MM.1S (cell line): ENCODE results near the gene UGCG.

Source experiments
- EZH2 ChIP-seq: fragments of 300-600 bp; sonication (generic); optimal IDR thresholded peaks from 2 replicates; pipeline ENCODE3; 2017; ENCODE audit warnings: low read depth, mild to moderate bottlenecking, antibody characterized with exemption, low read length, mixed read lengths
- EZH2phosphoT487 ChIP-seq: fragments of 300-600 bp; sonication (generic); IDR thresholded peaks from 2 replicates; pipeline ENCODE4 v1.6.1; 2018; ENCODE audit warnings: antibody characterized with exemption, low read length
- TF ChIP-seq, protein P1 (sequence below): fragments of 300-600 bp; sonication (generic); IDR thresholded peaks from 2 replicates; pipeline ENCODE4 v1.5.1; 2016; ENCODE audit warnings: antibody characterized with exemption, low read length, mixed read lengths

DNA sequence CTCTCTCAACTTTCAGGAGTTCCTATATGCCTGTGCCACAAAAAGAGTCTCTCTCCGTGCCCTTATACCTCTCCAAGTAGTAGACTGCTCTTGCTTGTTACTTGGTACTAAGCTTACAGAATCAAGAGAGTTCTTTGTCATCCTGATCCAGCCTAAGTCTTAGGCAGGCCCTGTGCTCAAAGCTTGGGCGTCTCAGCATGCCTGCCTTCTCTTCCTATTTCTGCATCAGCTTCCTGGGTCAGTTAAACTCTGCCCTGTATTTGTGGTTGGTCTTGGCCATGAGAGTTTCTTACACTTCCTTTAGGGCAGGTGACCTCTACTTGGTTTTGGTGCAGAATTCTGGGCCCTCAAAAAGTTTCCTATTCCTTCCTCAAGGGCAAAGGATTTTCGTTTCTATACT lies 33.0 kb upstream of the UGCG start:
- TF ChIP-seq EZH2: no peak
- TF ChIP-seq, protein P1, sequence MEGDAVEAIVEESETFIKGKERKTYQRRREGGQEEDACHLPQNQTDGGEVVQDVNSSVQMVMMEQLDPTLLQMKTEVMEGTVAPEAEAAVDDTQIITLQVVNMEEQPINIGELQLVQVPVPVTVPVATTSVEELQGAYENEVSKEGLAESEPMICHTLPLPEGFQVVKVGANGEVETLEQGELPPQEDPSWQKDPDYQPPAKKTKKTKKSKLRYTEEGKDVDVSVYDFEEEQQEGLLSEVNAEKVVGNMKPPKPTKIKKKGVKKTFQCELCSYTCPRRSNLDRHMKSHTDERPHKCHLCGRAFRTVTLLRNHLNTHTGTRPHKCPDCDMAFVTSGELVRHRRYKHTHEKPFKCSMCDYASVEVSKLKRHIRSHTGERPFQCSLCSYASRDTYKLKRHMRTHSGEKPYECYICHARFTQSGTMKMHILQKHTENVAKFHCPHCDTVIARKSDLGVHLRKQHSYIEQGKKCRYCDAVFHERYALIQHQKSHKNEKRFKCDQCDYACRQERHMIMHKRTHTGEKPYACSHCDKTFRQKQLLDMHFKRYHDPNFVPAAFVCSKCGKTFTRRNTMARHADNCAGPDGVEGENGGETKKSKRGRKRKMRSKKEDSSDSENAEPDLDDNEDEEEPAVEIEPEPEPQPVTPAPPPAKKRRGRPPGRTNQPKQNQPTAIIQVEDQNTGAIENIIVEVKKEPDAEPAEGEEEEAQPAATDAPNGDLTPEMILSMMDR: no peak
- TF ChIP-seq EZH2phosphoT487: no peak
